Measurements from ENCODE around the gene SPPL2B.

The SPPL2B gene

DNA sequence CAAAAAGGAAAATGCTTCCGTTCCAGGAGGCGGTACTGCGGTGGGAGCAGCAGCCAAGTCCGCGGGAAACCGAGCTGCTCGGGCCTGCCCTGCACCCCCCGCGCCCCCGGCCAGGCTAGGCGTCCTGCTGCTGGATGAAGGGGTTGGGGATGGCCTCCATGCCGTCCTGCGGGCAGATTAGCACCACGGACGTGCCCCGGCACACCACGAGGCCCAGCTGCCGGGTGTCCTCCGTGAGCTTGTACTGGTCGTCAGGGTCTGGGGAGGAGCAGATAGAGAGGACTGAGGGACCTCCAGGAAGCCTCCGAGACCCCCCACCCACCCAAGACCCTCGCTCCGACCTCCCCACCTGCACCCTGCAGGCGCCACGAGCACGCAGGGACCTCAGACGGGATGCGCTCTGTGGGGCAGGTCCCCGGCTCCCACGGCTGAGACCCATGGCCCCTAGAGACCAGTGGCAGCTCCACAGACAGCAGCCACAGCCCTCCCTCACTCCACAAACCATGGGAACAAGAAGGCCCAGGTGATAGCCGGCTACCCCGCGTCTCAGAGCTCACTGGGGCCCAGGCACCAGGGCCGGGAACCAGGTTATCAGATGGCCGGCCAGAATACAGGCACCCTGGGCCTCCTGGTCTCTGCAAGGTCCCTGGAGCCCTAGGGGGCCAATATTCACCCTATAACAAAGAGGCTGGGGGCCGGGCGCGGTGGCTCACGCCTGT lies 6.8 kb upstream of the SPPL2B start:
- Histone ChIP-seq H3K79me2 (ENCODE audit: insufficient read depth, low read length) (peaks cover 10% of the 10 kb centered on the region), H3K4me3 (ENCODE audit: insufficient read depth, low read length, poor library complexity, severe bottlenecking) (no peak overlapping the region), H3F3A (ENCODE audit: insufficient read depth) (peaks cover 5% of the 10 kb centered on the region; the same call in 1 of the 2 replicates), H3K9me3 (ENCODE audit: insufficient read depth, low read length) (no peaks in the 10 kb centered on the region), H3K27ac (ENCODE audit: low read depth, low read length) (no peak overlapping the region), H4K20me1 (ENCODE audit: low read depth, low read length) (no peaks in the 10 kb centered on the region), H3K9me2 (replicated peaks; ENCODE audit: insufficient read depth, low read length) (no peaks in the 10 kb centered on the region), H2AFZ (ENCODE audit: low read depth, low read length, severe bottlenecking) (no peak overlapping the region), H3K27me3 (ENCODE audit: low read length) (no peaks in the 10 kb centered on the region), H3K9ac (ENCODE audit: low read length) (no peak overlapping the region), H3K36me3 (ENCODE audit: low read length) (no peaks in the 10 kb centered on the region), H3K4me2 (ENCODE audit: low read depth, low read length, poor library complexity, severe bottlenecking) (no peak overlapping the region)
- TF ChIP-seq, protein P1, sequence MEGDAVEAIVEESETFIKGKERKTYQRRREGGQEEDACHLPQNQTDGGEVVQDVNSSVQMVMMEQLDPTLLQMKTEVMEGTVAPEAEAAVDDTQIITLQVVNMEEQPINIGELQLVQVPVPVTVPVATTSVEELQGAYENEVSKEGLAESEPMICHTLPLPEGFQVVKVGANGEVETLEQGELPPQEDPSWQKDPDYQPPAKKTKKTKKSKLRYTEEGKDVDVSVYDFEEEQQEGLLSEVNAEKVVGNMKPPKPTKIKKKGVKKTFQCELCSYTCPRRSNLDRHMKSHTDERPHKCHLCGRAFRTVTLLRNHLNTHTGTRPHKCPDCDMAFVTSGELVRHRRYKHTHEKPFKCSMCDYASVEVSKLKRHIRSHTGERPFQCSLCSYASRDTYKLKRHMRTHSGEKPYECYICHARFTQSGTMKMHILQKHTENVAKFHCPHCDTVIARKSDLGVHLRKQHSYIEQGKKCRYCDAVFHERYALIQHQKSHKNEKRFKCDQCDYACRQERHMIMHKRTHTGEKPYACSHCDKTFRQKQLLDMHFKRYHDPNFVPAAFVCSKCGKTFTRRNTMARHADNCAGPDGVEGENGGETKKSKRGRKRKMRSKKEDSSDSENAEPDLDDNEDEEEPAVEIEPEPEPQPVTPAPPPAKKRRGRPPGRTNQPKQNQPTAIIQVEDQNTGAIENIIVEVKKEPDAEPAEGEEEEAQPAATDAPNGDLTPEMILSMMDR (IDR thresholded peaks at IDR 0.05; ENCODE audit: insufficient read depth, low read length, poor library complexity, severe bottlenecking) = no peak
- TF ChIP-seq EZH2phosphoT487 (conservative IDR thresholded peaks at IDR 0.05; ENCODE audit: low read length) = no peak

DNA sequence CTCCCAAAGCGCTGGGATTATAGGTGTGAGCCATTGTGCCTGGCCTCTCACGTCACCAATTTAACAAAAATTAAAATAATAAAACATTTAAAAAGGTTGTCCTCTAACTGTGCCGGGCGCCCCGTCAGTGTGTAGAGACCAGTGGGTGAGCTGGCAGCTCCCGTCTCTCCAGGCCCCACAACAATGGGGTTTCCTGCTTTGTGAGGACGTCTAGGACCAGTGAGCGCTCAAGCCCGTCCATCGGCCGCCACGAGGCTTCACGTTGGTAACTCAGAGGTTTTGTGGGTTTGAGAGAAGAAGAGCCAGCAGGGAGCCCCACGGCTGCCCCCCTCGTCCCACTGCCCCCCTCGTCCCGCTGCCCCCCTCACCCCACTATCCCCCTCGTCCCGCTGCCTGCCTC lies 4.8 kb upstream of the SPPL2B start:
- no peak overlapping the region for H3K4me2 ChIP-seq (ENCODE audit: low read depth, low read length, poor library complexity, severe bottlenecking)
- no peak overlapping the region for H3K27ac ChIP-seq (ENCODE audit: low read depth, low read length)
- H2AFZ ChIP-seq (ENCODE audit: low read depth, low read length, severe bottlenecking) = no peak overlapping the region
- no peaks in the 10 kb centered on the region for H4K20me1 ChIP-seq (ENCODE audit: low read depth, low read length)
- no peaks in the 10 kb centered on the region for H3K9me2 ChIP-seq (replicated peaks; ENCODE audit: insufficient read depth, low read length)
- H3K9me3 ChIP-seq (ENCODE audit: insufficient read depth, low read length) = no peaks in the 10 kb centered on the region
- peaks cover 26% of the 10 kb centered on the region for H3K79me2 ChIP-seq (ENCODE audit: insufficient read depth, low read length)
- peaks cover 6% of the 10 kb centered on the region; the same call in 1 of the 2 replicates for H3F3A ChIP-seq (ENCODE audit: insufficient read depth)
- H3K9ac ChIP-seq (ENCODE audit: low read length) = no peak overlapping the region
- no peak overlapping the region for H3K4me3 ChIP-seq (ENCODE audit: insufficient read depth, low read length, poor library complexity, severe bottlenecking)
- TF ChIP-seq, protein P1 (IDR thresholded peaks at IDR 0.05; ENCODE audit: insufficient read depth, low read length, poor library complexity, severe bottlenecking) = no peak
- TF ChIP-seq EZH2phosphoT487 (conservative IDR thresholded peaks at IDR 0.05; ENCODE audit: low read length) = no peak
- H3K27me3 ChIP-seq (ENCODE audit: low read length) = no peaks in the 10 kb centered on the region
- H3K36me3 ChIP-seq (ENCODE audit: low read length) = no peaks in the 10 kb centered on the region

DNA sequence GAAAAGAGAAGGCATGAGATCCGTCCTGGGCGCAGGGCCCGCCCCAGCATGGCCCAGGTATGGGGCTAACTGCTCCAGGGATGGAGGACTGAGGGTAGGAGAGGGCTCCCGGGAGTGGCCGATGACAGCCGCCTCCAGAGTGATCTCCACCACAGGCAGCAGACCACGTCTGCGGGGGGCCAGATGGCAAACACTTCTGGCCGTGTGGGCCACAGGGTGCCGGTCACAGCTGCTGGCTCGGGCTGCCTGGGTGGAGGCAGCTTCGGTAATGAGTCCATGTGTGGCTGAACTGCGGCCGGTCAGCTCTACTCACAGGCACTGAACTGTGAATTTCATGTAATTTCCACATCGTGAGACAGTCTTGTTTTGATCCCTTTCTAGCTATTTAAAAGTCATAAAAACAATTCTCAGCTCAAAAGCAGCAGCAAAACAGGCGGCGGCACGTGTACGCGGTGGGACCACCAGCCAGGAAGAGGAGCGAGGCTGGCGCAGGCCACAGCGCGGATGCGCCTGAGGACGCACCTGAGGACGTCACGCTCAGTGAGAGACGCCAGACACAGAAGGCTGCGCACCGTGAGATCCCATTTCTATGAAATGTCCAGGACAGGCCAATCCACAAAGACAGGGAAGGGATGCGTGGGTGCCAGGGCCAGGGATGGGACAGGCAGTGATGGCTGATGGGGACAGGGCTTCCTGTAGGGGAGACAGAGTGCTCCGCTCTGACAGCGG lies 4.1 kb upstream of the SPPL2B start:
- peak overlapping the region; percentile 14 for H3K4me2 ChIP-seq (ENCODE audit: low read depth, low read length, poor library complexity, severe bottlenecking)
- H3K9ac ChIP-seq (ENCODE audit: low read length) = peak overlapping the region; percentile 0; the same call in 1 of the 2 replicates
- H3K9me3 ChIP-seq (ENCODE audit: insufficient read depth, low read length) = no peaks in the 10 kb centered on the region
- peaks cover 6% of the 10 kb centered on the region; the same call in 1 of the 2 replicates for H3F3A ChIP-seq (ENCODE audit: insufficient read depth)
- peaks cover 33% of the 10 kb centered on the region for H3K79me2 ChIP-seq (ENCODE audit: insufficient read depth, low read length)
- H3K27ac ChIP-seq (ENCODE audit: low read depth, low read length) = peak overlapping the region; percentile 29; the same call in 1 of the 2 replicates
- H4K20me1 ChIP-seq (ENCODE audit: low read depth, low read length) = no peaks in the 10 kb centered on the region
- no peaks in the 10 kb centered on the region for H3K9me2 ChIP-seq (replicated peaks; ENCODE audit: insufficient read depth, low read length)
- H3K36me3 ChIP-seq (ENCODE audit: low read length) = no peaks in the 10 kb centered on the region
- TF ChIP-seq EZH2phosphoT487 (conservative IDR thresholded peaks at IDR 0.05; ENCODE audit: low read length) = no peak
- H3K4me3 ChIP-seq (ENCODE audit: insufficient read depth, low read length, poor library complexity, severe bottlenecking) = no peak overlapping the region
- H3K27me3 ChIP-seq (ENCODE audit: low read length) = no peaks in the 10 kb centered on the region
- no peak overlapping the region for H2AFZ ChIP-seq (ENCODE audit: low read depth, low read length, severe bottlenecking)

Data from SU-DHL-6 (cell line).